Measurements from ENCODE around the gene PPP1R18. TPM values are rescaled to one million over a fixed set of nuclear protein-coding genes. Genes with fewer than 3 reads are reported as not detected.

PPP1R18 gene
- total RNA-seq, 2 experiments from 2014 or later, result 30.9 to 31.6 TPM

DNA sequence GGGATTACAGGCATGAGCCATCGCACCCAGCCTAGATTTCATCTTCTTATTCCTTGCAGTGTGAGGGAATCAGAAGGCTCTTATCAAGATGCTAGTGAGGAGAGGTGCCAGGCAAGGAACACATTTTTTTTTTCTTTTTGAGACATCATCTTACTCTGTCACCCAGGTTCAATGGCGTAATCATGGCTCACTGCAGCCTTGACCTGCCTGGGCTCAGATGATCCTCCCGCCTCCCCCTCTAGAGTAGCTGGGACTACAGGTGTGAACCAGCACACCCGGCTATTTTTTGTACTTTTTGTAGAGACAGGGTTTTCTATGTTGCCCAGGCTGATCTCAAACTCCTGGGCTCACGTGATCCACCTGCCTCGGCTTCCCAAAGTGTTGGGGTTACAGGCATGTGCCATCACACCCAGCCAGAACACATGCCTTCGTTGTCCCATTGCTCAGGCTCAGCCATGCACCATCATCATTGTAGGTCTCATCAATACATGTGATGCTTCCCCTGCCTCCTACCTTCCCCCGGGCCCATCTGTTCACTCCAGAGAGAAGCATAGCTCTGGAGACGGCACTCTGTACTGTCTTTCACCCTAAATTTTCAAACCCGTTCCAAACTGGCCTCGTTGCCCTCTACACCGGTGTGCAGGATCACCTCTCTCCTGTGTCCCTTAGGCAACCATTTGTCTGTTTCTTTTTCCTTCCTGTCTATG is 45.9 kb upstream of the PPP1R18 start:
- Histone ChIP-seq H3K36me3 (ENCODE audit: insufficient read depth, low read length) (peaks cover 62% of the 10 kb centered on the region), H3K9me3 (ENCODE audit: control insufficient read depth in 1 of 2, insufficient read depth in 1 of 2, low read length in 2 of 2) (no peaks in the 10 kb centered on the region), H3K27me3 (ENCODE audit: control insufficient read depth in 1 of 2, insufficient read depth in 2 of 2, low read length in 2 of 2) (no peaks in the 10 kb centered on the region), H3K4me1 (ENCODE audit: insufficient read depth, low read length) (peaks cover 48% of the 10 kb centered on the region), H3K4me3 (ENCODE audit: low read length) (no peak overlapping the region), H3K27ac (ENCODE audit: low read depth in 1 of 2, low read length in 2 of 2) (no peak overlapping the region)
- H3K27me3 Mint-ChIP-seq, result no peaks in the 10 kb centered on the region
- no peak for DNase-seq
- no peak overlapping the region for H3K4me3 Mint-ChIP-seq
- H3K36me3 Mint-ChIP-seq (ENCODE audit: low read depth), result peaks cover 60% of the 10 kb centered on the region
- CTCF ChIA-PET, result interaction anchor here (0.6 to 20.2 kb wide), 6 partner anchors 12 to 260 kb away, joined by 3 to 526 read pairs (median 20); partner anchors contain the start of genes DHX16, MDC1, MRPS18B and NRM
- no peaks in the 10 kb centered on the region for H3K9me3 Mint-ChIP-seq
- TF ChIP-seq, protein P1, sequence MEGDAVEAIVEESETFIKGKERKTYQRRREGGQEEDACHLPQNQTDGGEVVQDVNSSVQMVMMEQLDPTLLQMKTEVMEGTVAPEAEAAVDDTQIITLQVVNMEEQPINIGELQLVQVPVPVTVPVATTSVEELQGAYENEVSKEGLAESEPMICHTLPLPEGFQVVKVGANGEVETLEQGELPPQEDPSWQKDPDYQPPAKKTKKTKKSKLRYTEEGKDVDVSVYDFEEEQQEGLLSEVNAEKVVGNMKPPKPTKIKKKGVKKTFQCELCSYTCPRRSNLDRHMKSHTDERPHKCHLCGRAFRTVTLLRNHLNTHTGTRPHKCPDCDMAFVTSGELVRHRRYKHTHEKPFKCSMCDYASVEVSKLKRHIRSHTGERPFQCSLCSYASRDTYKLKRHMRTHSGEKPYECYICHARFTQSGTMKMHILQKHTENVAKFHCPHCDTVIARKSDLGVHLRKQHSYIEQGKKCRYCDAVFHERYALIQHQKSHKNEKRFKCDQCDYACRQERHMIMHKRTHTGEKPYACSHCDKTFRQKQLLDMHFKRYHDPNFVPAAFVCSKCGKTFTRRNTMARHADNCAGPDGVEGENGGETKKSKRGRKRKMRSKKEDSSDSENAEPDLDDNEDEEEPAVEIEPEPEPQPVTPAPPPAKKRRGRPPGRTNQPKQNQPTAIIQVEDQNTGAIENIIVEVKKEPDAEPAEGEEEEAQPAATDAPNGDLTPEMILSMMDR (IDR thresholded peaks at IDR 0.05), result no peak
- peaks cover 52% of the 10 kb centered on the region for H3K4me1 Mint-ChIP-seq (ENCODE audit: low read depth)
- peak overlapping the region; percentile 71 for H3K27ac Mint-ChIP-seq
- ATAC-seq (ENCODE audit: poor library complexity), result no peak
- POLR2A ChIA-PET, result interaction anchor here (1.4 to 7.2 kb wide), 3 partner anchors 9 to 53 kb away, joined by 3 to 54 read pairs (median 18); partner anchors contain the start of gene TUBB
- intact Hi-C loops (cut with DNase I, micrococcal nuclease), result no loop called here

DNA sequence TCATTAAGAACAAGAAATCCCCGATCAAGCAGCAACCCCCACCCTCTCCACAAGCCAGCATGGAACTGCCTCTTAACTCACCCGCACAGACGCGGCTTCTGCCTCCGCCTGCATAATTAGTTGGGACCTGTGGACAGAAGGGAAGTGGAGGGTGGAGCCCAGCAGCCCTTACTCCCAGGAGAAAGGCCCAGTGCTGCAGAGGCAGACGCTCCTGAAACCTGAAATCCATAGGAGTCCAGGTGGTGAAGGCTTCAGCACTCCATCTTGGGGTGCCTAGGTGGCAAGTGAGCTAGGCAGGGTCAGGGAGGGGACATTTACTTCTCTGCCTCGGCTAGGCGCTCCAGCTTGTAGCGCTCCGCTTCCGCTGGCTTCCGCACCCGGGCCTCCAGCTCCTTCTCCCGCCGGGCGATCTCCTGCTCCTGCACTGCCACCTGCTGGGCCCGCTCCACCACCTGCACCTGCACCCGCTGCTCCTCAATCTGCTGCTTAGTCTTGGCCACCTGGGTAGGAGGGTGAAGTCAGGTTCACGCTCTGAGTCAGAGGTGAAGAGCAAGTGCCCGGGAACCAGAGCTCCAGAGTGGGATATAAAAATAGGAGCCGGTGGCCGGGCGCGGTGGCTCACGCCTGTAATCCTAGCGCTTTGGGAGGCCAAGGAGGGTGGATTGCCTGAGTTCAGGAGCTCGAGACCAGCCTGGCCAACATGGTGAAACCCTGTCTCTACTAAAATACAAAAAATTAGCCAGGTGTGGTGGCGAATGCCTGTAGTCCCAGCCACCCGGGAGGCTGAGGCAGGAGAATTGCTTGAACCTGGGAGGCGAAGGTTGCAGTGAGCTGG is 44.4 kb upstream of the PPP1R18 start:
- CTCF ChIA-PET, result interaction anchor here (0.6 to 20.2 kb wide), 44 partner anchors 9 to 361 kb away, joined by 3 to 526 read pairs (median 5); partner anchors contain the start of genes ATAT1, C6orf136, DHX16 and FLOT1

More for the DNA sequence above, 44.4 kb upstream of the PPP1R18 start:
- H3K4me1 ChIP-seq (ENCODE audit: insufficient read depth, low read length), result peaks cover 36% of the 10 kb centered on the region
- ATAC-seq (ENCODE audit: poor library complexity) (peak; percentile 99), DNase-seq (peak; percentile 74 to 92 (median 84))
- peak overlapping the region; percentile 67 for H3K27ac Mint-ChIP-seq
- TF ChIP-seq, protein P1 (IDR thresholded peaks at IDR 0.05), result peak; percentile 84
- no peaks in the 10 kb centered on the region for H3K27me3 Mint-ChIP-seq
- intact Hi-C loops (cut with DNase I, micrococcal nuclease), result loop anchor here (1.0 to 2.0 kb wide), 5 partner anchors 9 to 318 kb away; no protein-coding TSS in a partner anchor
- peaks cover 61% of the 10 kb centered on the region for H3K36me3 Mint-ChIP-seq (ENCODE audit: low read depth)
- peak overlapping the region; percentile 25 for H3K4me3 ChIP-seq (ENCODE audit: low read length)
- H3K9me3 Mint-ChIP-seq, result no peaks in the 10 kb centered on the region
- peak overlapping the region; percentile 50 for H3K4me3 Mint-ChIP-seq
- H3K9me3 ChIP-seq (ENCODE audit: control insufficient read depth in 1 of 2, insufficient read depth in 1 of 2, low read length in 2 of 2), result no peaks in the 10 kb centered on the region
- H3K36me3 ChIP-seq (ENCODE audit: insufficient read depth, low read length), result peaks cover 72% of the 10 kb centered on the region
- no peaks in the 10 kb centered on the region for H3K27me3 ChIP-seq (ENCODE audit: control insufficient read depth in 1 of 2, insufficient read depth in 2 of 2, low read length in 2 of 2)
- POLR2A ChIA-PET, result interaction anchor here (0.6 to 1.9 kb wide), 21 partner anchors 9 to 363 kb away, joined by 3 to 18 read pairs (median 5); partner anchors contain the start of genes ABCF1, DHX16, FLOT1 and GNL1
- peaks cover 46% of the 10 kb centered on the region for H3K4me1 Mint-ChIP-seq (ENCODE audit: low read depth)
- peak overlapping the region in 1 of 2 donors; percentile 14 for H3K27ac ChIP-seq (ENCODE audit: low read depth in 1 of 2, low read length in 2 of 2)
